Dedifferentiated amniotic fluid mesenchymal stem cell (primary cell): ENCODE results near the gene MEGF6.

Source experiments
- DNase-seq: peaks from one replicate; pipeline ENCODE4 v3.0.0-alpha.2; 2016; ENCODE audit errors: extremely low spot score

The MEGF6 gene

DNA sequence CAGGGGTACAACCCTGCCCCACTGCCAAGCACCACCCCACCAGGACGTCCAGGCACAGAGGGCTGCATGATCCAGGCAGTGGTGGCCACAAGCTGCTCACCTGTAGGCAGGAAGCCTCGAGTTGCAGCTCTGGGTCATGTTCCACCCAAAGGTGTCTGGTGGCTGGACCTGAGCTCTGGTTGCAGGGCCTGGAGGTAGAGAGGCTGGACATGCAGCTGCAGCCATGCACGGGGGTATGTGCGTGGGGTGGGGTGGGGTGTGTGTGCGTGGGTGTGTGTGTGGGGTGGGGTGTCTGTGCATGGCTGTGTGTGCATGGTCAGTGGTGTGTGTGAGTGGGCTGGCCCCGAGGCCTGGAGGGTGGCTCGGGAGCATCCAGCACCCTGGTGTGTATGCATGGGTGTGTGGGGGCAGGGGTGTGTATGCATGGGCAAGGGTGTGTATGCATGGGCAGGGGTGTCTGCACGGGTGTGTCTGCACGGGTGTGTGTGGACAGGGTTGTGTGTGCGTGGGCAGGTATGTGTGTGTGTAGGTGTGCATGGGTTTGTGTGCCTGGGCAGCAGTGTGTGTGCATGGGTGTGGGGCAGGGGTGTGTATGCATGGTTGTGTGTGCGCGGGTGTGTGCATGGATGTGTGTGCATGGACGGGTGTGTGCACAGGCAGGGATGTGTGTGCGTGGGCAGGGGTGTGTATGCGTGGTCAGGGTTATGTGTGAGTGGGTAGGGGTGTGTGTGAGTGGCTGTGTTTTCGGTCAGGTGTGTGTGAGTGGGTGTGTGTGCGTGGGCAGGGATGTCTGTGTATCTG is 141.3 kb downstream of the MEGF6 start:
- no peak for DNase-seq

DNA sequence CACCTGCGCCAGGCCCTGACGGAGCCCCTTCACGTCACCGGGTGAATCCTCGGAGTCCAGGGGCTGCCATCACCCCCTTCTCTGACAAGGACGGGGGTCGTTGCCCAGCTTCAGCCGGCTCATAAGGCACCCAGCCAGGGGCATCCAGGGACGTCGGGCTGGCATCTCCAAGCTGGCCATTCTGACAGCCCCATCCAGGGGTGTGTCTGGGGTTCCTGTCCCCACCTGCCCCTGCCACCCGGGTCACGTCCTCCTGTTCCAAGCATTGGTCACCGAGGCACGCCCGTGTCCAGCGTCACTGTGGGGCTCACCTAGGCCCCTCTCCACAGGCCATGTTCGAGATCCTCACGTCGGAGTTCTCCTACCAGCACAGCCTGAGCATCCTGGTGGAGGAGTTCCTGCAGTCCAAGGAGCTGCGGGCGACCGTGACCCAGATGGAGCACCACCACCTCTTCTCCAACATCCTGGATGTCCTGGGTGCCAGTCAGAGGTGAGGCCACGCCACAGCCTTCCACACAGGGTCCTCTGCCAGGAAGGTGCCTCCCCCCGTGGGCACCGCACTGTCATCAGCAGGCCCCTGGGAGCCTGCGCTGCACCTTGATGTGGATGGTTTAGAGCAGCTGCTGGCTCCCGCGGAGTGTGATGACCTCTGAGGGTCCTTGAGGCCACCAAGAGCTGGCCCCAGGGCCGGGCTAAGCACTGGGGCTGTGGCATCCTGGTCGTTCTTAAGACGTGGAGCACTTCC is 142.0 kb downstream of the MEGF6 start:
- DNase-seq = no peak

DNA sequence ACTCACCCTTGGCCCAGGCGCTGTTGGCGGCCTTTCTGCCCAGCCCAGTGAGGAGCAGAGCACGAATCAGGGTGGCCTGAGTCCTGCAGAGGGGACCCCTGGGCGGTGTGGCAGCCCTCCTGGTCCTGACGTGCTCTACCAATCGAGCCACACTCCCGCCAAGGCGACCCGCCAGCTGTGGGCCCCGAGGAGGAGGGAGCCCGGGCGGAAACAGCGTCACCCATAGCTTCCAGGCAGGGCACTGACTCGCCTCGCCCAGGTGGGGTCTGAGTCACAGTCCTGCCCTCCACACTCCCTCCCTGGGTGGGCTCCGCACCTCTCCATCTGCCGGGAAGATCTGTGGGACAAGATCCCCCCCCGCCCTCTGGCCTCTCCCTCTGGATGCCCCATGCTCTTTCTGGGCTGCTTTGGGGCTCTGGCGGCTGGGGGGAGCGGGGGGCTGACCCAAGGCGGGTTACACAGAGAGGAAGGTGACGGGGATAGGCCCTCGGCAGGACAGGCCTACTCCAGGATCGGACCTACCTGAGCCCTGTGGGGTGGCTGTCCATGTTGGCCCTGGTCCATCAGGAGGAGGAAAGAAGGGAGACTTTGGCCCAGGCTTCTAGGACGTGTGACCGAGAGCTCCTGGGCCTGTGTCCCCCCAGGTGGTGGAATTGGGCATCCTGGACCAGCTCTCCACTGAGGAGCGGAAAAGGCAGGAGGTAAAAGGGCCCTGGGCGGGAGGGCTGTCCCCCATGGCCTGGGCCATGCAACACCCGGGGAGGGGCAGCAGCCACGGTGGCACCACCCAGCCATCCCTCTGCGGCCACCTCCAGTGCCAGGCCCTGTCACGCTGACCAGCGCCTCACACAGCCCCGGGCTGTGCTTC is 142.8 kb downstream of the MEGF6 start:
- no peak for DNase-seq

DNA sequence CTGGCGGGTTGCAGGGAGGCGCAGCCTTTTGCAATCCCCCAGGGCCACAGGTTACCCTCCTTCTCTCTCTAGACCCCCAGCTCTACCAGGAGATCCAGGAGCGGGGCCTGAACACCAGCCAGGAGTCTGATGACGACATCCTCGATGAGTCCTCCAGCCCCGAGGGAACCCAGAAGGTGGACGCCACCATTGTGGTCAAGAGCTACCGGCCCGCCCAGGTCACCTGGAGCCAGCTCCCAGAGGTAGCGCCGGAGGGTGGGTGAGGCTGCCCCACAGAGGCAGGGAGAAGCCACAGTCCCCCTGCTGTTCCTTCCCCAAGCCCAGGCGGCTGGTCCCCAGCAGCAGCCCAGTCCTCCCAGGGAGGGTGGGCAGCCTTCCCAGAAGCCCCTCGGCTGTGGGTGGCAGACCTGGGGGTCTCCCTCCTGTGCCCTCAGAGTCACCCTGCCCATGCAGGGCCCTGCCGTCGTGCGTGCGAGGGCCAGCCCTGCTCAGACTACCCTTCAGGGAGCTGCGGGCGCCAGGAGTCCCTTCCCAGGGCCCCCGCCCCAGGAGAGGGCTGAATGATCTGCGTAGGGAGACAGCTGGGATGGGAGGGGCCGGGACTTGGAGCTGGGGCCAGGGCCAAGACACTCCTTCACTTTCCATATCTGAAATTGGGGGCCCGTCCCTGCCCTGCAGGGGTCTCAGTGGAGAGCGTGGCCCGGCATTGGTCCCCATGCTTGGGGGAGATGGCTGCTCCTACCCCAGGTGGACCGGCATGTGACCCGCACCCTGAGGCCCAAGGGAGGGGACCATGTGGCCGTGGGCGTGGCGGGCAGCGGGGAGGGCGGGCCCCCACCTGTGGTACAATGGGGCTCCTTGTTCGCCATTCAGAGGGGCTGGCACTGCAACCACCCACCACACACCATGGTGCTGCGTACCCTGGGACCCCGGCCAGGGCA is 143.9 kb downstream of the MEGF6 start:
- no peak for DNase-seq

DNA sequence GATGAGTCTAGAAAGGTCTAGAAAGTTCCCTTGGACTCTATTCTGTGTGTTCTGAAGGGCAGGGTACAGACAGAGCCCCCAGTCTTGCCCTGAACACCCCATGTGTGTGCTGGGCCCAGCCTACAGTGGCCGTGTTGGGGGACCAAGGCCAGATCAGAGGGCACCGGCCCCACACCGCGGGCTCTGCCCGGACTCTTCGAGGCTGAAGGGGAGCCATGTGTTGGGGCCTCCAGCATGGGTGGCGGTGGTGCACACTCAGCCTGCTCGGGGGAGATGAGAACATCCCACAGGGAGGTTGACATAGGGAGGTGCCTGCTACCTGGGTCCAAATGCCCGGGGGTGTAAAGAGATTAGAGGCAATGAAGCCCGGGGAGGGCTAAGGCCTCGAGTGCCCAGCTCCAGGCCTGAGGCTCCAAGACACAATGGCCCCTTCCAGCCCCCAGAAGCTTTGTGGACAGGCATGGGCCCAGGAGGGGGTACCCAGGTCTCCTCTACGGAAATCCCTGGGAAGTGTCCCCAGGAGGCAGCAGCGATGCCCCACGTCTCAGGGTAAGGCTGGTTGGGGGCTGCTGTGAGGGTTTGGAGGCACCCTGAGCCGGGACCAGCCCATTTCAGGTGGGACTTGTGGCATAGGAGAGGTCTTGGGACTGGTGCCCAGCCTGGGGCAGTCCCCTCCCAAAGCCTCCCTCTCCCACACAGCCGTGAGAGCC is 144.8 kb downstream of the MEGF6 start:
- DNase-seq = no peak

DNA sequence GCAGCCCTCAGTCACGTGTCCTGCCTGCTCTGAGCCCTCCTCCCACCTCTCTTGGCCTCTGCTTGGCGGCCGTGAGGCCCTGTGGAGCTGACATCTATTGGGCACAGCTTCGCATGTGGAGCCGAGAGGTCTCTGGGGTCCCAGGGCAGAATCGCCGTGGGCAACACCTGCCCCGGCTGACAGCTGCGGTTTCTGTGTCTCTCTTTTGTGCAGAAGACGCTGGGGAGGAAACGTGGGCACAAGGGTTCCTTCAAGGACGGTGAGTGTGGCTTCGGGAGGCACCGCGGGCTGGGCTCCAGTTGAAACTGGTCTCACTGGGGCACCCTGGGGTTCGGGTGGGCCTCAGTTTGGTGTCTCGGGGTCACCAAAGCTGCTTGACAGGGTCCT is 145.4 kb downstream of the MEGF6 start:
- no peak for DNase-seq

DNA sequence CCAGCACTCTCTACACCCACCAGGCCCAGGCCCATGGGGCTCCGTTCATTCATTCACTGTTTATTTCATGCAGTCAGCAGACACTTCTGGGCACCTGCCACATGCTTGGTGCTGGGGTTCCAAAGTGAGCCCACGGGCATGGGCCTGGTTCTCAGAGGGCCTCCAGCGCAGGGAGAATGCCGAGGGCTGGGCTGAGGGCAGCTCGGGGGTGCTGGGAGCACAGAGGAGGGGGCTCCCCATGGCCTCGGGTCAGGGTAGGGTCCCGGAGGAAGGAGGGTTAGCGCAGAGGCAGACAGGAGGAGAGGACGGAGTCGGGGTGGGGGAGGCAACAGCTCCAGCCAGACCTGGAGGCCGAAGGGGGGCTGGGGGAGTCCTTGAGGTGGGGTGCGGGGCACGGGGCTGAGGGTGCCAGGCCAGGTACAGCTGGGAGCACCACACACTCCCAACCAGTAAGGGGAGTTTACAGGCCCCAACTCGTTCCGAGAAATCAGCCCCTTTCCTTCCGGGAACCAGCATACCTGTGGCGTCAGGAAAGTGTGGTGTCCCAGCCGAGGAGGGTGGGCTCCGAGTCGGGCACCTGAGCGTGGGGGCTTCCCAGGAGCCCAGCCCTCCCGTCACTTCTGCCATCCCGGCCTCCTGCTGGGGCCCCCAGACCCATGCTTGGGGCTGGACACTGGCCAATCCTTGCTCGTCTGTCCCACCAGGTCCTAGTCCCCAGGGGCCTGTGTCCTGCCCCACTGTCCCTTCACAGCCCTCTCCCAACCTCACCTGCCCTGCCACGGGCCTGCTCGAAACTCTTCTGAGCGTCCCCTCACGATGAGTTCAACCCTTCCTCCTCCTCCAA is 146.0 kb downstream of the MEGF6 start:
- no peak for DNase-seq

DNA sequence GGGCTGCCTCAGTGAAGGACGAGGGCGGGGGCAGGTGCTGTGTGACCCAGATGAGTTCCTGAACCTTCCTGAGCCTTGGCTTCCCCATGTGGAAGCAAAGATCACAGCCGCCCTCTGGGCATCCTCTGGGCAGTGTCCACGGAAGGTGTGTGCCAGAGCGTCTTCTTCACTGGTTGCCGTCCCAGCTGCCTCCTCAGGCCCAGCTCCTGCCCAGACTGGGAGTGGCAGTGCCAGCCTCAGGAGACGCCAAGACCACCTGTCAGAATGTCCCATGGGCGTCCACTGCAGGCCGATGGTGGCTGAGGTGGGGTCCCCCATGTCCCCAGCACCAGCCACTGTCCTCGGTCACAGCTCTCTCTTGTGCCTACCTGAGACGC is 146.7 kb downstream of the MEGF6 start:
- DNase-seq = no peak

DNA sequence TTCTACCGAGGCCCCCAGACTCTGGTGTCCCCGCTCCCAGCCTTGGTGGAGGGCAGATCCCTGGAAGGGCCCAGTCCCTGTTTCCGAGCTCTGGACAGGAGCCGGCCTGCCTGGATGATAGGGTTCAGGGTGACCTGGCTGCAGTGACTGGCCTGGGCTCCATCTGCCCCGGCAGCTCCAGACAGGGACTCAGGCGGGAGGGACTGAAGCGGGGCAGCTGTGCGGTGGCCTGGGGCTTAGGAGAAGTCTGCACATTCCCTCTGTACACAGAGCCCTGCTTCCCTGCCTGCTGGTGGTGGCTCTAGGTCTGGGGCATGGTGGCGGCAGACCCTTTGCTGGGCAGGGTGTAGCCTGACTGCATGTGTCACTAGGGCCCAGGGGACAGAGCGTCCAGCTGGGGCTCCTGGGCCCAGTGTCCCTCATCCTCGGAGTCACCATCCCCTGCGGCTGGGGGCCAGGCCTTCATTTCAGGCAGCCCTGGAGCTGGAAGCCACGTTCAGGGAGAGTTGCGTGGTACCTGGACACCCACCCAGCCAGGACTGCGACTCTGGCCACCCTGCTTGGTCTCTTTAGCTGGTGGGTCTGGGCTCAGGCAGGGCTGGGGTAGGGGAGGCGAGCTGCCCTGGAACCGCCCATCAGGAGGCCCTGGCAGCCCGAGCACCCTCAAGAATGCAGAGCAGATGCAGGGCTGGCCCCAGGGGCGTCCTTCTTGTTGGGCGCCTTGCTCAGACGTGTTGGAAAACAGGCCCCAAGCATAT is 147.2 kb downstream of the MEGF6 start:
- no peak for DNase-seq

DNA sequence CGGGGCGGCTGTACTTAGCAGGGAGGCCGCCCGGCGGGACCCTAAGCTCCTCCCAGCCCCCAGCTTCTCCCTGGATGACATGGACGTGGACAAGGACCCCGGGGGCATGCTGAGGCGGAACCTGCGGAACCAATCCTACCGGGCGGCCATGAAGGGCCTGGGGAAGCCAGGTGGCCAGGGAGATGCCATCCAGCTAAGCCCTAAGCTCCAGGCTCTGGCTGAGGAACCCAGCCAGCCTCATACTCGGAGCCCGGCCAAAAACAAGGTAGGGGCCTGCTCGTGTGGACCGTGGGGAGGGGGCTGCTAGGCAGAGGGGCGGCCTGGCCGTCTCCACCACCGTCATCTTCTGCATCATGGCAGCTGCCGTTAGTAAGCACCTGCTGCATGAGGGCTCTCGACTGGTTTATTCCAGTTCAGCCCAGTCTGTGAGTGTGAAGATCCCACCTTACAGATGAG is 147.9 kb downstream of the MEGF6 start:
- no peak for DNase-seq

DNA sequence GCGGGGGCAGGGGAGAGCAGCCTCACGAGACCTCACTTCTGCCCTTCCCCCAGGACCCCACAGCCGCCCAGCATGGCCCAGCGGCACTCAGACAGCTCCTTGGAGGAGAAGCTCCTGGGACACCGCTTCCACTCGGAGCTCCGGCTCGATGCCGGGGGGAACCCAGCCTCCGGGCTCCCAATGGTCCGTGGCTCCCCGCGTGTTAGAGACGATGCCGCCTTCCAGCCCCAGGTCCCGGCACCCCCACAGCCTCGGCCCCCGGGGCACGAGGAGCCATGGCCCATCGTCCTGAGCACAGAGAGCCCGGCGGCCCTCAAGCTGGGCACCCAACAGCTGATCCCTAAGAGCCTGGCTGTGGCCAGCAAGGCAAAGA is 148.3 kb downstream of the MEGF6 start:
- DNase-seq = no peak

DNA sequence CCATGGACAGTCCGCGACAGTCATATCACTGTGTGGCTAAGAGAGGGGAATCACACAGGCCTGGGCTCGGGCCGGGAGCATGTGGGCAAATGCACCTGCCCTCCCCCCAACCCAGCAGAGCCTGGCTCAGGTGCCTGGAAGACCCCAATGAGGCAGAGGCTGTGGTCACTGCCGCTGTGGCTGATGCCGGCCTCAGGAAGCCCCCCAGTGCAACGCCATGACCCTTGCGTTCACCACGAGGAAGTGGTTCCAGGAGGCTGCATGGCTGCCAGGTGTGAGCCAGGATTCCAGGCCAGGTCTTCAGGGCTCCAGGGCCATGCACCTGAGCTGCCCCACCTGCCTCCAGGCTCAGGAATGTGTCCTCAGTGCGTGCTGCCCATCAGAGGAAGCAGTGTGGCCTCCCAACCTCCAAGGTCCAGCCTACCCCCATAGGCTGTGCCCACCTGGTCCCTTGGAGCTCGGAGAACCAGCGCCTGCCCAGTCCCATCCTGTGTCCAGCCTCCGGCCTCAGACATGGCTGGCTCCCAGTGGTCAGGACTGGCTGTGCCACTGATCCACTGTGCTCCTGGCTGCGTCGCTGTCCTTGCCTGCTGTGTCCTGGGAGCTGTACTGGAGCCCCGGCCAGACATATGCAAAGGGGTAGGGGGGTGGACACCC is 148.8 kb downstream of the MEGF6 start:
- DNase-seq = no peak

DNA sequence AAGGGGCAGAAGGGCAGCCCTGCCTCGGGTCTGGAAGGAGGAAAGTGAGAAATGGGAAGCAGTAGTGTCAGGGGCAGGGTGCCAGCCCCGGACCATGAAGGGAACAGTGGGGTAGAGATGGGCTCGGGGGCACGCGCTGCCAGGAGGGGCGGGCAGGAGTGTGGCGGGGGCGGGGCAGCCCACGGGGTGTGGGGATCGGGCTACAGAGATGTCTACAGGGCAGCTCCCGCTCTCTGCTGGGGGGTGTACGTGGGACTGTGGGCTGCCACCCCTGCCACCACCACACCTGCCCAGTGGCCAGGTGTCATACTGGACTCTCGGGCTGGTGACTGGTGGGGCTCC is 149.4 kb downstream of the MEGF6 start:
- no peak for DNase-seq

DNA sequence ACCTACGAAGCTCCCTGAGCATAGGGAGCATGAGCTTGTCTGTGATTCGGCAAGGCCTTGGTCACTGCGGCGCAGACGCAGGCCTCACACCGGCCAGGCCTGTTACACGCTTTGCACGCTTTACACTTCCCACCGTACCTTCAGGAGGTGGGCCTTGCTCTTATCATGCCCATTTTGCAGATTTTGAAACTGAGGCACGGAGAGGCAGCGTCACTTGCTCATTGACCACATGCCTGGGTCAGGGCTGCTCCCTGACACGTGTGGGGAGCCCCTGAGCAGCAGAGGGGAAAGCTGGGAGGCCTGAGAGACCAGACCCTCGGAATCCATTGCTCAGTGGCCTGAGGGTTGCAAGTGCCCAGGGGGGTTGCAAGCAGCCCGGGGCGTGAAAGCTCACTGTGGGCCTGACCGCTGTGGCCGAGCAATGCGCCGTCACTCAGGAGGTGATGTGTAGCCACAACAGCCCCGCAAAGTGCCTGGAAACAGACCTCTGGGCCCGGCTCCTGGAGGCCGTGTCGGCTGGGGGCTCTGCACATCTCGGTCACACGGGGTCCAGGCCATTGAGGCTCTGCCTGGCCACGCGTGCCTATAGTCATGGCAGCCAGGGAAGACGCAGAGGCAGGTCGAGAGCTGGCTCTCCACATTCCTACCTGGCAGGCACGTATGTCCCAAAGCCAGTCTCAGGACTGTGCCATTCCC is 149.9 kb downstream of the MEGF6 start:
- no peak for DNase-seq

DNA sequence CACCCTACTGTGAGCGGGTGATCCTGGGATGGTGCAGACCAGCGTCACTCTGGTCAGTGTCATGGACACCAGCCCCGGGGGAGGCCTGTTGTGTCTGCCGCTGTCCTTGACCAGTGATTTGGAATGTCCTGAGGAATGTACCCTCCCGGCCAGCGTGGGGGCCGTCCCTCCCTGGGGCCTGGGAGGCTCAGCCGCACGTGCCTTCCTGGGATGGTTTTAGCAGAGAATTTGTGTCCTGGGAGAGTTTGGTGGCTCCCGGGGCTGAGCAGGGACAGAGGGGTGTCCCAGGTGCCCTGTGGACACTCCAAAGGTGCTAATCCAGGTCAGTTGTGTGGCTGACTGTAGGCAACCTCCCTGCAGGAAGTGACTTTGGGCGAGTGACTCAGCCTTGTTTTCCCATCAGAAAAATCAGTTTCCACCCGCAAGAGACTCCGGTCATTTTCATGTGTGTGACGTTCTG is 150.6 kb downstream of the MEGF6 start:
- DNase-seq = no peak

DNA sequence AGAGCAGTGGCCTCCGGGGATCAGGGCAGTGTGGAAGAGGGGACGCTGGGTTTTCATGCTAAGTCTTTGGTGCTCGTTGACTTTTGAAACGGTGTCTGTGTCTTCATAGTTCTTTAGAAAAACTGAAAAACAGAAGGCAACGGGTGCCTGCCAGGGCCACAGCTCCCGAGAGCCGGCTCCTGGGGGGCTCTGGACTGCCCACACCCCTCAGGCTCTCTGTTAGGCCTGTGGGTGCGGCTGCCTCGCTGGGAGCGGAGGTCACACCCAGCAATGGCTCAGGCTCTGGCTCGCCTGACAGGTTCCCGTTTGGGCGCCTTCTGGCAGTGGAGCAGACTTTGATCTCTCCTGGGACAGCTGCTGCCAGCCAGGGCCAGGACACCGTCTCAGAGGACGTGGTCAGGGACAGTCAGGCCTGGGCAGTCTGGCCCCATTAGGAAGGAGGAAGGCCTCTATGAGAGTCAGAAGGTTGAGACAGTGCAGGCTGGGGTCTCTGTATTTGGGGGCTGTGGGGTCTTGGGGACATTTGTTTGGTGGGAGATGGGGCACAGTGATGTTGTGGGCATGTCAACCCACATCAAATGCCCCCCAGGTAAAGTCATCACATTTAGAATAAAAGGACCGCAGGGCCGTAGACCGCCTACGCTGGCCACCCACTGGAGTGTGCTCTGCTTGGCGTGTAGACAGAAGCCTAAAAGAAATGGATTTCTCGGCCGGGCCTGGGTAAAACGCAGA is 151.2 kb downstream of the MEGF6 start:
- no peak for DNase-seq
